HG03575 (cell line): Measurements from ENCODE around the gene ZNF611.
"Not testable (repeated sequence)": the region's sequence is repeated elsewhere in the genome, so short reads cannot be mapped to it uniquely, and the experiment has no call there.

Experiments used
- ATAC-seq: cut with Tn5 transposase; IDR thresholded peaks from one replicate; pipeline ENCODE4 v1.9.1; 2021; ENCODE audit not compliant: unreplicated experiment, insufficient number of reproducible peaks, low FRiP score; ENCODE audit errors: extremely low read depth

ZNF611 gene

DNA sequence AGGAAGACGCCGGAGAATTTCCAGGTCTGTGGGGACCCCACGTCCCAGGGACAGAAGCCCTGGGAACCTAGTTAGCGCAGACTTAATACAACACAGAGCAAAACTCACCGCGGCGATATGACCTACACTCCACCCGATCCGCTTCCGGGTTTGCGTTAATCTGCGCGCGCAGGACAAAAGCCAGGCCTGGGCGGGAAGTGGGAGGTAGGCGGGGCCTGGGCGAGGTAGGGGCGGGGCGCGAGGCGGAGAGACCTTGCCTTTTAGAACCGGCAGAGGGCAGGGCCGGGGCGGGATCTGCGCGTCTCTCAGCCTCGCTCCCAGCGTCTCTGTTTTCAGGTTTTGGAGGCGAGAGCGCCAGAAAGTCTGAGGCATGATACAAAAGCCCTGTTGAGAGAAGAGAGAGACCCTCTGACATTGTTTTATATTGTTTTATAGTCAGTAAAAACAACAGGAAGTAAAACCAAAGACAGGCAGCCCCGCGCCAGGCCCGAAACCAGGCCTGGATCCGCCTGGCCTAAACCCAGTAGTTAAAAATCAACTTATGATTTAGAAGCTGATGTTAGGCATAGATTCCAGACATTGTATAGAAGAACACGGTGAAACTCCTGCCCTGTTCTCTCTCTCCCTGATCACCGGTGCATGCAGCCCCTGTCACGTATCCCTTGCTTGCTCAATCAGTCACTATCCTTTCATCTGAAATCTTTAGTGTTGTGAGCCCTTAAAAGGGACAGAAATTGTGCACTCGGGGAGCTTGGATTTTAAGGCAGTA lies at the start of gene ZNF611:
Gene ZNF611, minus strand, starts transcription at position 152 of the 769 bp plus-strand sequence. CDS start 19,150 bp downstream, outside the sequence.
- no peak for ATAC-seq

DNA sequence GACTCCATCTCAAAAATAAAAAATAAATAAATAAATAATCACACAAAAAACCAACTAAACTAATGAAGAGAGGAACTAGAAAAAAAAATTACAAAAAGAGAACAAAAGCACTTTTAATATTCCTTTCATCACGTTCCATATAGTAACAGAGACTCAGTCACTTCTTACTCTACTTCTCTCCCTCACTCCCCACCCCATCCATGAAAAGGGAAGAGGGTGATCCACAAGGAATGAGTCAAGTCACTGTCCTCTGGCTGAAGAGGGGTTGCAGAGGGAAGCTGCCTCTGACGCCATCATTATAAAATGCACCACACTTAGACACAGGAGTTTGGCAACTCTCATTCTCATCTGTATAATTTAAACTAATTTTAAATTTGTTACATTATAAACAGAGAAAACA lies 48.0 kb upstream of the ZNF611 start:
- not testable (repeated sequence) for ATAC-seq

DNA sequence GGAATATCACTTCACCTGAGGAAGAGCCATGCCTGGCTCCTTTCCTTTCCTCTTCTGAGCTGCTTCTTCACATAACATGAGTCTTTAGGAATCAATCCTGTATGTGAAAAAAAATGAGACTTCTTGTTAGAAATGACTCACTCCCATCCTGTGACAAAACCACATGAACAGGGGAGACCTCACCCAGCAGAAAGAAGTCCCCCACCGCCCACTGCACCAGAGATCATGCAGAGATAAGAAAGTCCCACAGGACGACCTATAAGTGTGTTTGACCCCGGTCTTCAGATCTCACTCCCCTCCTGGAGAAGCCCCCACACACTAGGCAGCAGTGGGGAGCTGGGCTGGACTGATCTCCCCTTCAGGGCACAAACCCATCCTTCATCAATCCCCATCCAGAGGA lies 44.0 kb upstream of the ZNF611 start:
- ATAC-seq, result no peak

DNA sequence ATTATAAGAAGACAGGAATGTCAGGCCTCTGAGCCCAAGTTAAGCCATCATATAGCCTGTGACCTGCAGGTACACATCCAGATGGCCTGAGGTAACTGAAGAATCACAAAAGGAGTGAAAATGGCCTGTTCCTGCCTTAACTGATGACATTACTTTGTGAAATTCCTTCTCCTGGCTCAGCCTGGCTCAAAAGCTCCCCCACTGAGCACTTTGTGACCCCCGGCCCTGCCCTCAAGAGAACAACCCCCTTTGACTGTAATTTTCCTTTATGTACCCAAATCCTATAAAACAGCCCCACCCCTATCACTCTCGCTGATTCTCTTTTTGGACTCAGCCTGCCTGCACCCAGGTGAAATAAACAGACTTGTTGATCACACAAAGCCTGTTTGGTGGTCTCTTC lies 21.6 kb upstream of the ZNF611 start:
- not testable (repeated sequence) for ATAC-seq

DNA sequence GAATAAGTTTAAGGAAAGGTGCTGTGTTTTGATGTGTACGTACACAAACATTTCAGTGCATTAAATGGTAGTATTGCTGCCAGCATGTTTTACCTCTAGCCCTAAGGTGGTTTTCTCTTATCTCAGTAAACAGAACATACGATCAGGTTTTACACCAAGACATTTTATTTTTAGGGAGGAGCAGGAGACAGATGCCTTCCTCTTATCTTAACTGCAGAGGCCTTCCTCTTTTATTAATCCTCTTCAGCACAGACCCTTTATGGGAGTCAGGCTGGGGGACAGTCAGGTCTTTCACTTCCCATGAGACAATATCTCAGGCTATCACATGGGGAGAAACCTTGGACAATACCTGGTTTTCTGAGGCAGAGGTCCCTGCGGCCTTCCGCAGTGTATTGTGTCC lies 14.9 kb upstream of the ZNF611 start:
- ATAC-seq, result no peak

DNA sequence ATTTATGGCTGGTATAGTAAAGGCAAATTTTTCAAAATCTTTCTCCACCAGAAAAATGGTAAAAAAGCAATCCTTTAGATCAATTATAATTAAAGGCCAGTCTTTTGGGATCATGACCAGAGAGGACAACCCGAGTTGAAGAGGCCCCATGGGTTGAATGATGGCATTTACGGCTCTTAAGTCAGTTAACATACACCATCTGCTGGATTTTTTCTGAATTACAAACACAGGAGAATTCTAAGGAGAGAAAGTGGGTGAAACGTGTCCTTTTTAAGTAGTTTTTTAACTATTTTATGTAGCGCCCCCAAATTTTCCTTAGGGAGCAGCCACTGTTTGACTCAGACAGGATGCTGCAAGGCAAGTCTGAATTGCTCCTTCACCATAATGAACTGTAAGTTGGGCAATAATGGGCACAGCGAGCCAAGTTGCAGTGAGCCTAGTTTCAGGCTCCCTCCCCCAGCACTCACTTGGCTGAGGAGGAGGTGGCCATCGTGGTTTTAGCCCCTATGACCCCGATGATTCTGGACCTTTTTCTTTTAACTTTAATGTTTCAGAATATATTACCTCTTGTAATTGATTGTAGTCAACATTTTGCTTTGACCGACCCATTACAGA lies 13.6 kb upstream of the ZNF611 start:
- no peak for ATAC-seq

DNA sequence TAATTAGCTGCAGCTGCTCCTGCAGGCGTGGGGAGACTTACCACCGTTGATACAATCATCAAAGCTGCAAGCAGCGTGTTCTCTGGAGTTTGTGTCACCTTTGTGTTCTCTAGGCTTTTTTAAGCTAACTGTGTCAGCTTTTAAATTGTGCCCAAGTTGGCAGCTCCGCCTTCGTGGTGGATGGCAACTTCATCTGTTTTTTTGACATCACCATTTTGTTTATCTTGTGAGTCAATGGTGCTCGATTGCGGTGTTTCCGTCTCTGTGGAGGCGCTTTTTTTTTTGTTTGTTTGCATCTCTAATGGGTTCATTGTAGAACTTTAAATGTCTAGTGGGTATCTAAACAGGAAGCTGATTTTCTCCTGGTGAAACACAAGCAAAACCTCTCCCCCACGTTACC lies 11.1 kb upstream of the ZNF611 start:
- ATAC-seq, result not testable (repeated sequence)

DNA sequence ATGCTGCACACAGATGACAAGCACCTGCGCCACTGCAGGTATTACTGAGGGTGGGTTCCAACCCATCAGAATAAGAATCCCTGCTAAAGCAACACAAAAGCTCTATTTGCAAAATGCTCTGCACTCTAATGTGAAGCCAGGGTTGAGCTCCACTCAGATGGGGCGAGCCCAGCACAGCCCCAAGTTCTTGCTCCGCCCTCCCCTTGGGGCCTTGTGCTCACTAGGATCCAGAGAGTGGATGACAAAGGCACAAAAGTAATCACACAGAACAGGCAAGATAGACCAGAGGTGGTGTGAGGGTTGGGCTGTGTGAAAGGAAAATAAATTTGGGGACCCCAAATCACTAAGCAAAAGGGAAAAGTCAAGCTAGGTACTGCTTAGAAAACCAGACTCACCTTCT lies 8.2 kb upstream of the ZNF611 start:
- no peak for ATAC-seq

DNA sequence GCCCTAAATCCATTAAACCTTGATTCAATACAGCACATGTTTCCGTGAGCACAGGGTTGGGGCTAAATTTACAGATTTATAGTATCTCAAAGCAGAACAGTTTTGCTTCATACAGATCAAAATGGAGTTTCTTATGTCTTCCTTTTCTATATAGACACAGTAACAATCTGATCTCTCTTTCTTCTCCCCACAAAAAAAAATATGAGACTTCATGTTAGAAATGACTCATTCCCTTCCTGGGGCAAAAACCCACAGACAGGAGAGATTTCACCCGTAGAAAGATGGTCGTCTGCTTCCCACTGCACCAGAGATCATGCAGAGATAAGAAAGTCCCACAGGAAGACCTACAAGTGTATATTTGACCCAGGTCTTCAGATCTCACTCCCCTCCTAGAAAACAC lies 7.7 kb upstream of the ZNF611 start:
- ATAC-seq, result no peak

DNA sequence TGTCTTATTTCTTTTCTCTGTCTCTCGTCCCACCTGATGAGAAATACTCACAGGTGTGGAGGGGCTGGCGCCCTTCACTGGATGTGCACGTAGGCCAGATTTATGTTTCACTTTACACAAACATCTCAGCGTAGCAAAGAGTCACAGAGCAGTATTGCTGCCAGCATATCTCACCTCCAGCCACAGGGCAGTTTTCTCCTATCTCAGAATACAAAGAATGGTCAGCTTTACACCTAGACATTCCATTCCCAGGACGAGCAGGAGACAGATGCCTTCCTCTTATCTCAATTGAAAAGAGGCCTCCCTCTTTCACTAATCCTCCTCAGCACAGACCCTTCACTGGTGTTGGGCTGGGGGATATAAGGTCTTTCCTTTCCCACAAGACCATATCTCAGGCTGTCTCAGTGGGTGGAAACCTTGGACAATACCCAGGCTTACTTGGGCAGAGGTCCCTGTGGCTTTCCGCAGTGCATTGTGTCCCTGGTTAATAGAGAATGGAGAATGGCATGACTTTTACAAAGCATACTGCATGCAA lies 7.2 kb upstream of the ZNF611 start:
- no peak for ATAC-seq

DNA sequence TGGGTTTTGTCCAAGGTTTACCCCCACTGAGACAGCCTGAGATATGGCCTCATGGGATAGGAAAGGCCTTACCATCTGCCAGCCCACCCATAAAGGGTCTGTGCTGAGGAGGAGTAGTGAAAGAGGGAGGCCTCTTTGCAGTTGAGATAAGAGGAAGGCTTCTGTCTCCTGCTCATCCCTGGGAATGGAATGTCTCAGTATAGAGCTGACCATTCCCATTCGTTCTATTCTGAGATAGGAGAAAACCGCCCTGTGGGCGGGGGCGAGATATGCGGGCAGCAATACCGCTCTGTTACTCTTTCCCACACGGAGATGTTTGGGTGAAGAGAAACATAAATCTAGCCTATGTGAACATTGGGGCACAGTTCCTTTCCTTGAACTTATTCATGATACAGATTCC lies 6.5 kb upstream of the ZNF611 start:
- ATAC-seq, result not testable (repeated sequence)

DNA sequence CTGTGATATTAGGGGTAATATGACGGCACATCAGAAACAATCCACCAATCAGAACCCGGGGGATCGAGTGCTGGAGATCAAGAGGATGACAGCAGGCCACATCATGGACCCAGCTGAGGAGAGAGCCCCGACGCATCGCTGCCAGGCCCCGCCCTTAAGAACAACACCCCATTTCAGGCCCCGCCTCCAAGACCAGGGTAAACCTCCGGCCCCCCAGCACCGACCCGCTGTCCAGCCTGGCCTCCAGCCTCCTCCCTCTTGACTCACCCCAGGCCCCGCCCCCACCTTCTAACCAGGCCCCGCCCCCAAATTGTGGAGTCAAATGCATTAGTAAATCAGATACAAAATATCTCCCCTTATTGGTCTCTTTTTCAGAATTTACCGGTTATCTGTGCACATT lies 4.7 kb upstream of the ZNF611 start:
- ATAC-seq, result no peak

DNA sequence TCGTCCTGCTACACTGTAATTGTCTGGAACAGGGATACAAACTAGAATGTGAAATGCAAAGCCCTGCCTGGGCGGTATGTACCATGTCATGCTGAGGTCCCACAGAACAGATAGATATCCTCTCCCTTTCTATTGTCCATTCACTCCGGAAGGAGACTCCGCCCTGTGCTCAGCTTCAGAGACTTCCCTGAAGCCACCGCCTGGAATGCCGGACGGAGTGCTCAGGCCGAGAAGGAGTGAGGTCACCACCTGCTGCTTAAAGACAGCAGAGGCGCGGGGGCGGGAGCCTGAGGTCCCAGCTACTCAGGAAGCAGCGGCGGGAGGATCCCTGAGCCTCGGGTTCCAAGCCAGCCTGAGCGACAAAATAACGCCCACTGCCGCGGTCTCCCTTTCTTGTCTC lies 890 bp upstream of the ZNF611 start:
- ATAC-seq, result no peak

DNA sequence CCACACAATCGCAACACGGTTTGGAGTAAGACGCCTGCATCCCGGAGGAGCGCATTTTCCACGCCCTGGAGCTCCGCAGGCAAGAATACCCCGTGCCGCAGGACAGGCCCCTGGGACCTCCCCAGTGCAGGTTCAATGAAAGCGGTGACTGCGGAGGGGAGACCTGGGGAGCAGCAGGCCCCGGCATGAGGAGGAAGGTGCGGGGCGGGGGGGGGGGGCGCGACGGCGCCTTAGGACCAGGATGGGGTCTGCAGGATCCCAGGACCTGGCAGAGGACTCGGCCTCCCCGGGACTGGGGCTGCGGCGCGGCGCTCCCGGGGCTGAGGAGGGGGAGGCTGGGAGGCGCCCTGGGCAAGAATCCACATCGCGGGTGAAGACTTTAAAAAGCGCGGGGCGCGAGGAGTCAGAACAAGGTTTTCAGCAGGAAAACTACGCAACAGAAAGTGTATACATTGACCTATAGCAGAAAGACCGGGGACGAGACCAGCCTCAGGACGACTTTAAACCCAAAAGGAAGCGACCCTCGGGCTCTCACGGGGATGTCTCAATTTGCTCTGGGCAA lies 432 bp downstream of the ZNF611 start:
- ATAC-seq, result no peak

DNA sequence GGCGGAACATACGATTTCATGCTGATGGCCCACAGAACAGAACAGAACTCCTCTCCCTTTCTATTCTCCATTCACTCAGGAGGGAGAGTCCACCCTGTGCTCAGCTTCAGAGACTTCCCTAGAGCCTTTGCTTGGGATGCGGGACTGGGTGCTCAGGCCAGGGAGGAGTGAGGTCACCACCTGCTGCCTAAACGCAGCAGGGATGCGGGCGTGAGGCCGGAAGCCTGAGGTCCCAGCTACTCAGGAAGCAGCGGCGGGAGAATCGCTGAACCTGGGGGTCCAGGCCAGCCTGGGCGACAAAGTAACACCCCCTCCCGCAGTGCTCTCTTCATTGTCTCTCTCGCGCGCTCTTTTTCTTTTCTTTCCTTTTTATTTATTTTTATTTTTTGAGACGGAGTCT lies 8.8 kb downstream of the ZNF611 start:
- not testable (repeated sequence) for ATAC-seq

DNA sequence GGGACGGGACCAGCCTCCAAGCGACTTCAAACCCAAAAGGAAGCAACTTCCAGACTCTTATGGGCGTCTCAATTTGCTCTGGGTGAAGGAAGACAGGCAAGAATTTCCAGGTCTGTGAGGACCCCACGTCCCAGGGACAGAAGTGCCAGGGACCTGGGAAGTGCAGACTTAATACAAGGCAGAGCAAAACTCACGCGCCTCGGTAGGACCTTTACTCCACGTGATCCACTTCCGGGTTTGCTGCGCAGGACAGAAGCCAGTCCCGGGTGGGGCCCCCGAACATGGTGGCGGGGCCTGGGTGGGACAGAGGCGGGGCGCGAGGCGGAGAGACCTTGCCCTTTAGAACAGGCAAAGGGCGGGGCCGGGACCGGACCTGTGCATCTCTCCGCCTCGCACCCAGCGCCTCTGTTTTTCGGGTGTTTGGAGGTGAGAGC lies 9.3 kb downstream of the ZNF611 start:
- no peak for ATAC-seq

DNA sequence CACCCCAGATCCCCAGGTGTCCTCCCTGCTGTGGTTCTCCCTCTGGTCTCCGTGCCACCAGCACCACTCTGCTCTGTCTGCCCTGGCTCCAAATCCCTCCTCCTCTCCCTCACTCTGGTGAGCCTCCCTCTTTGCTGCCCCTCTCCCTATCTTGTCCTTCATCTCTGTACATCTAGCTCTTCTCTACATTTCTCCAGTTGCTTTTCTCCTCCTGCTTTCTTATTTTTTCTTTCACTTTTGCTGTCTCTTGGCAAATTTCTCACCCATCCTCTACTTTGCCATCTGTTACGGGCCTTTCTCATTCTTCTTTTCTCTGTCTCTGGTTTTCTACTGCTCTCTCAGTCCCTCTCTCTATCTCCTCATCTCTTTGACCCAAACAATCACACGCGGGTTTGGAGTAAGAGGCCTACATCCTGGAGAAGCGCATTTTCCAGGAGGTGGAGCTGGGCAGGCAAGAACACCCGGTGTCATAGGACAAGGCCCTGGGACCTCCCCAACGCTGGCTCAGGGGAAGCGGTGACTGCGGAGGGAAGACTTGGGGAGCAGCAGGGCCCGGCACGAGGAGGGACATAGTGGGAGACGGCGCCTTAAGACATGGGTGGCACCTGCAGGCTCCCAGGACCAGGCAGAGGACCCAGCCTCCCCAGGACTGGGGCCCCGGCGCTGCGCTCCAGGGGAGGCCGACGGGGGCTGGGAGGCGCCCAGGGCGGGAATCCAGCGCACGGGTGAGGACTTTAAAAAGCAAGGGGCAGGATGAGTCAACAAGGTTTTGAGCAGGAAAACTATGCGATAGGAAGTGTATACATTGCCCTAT lies 9.9 kb downstream of the ZNF611 start:
- no peak for ATAC-seq

DNA sequence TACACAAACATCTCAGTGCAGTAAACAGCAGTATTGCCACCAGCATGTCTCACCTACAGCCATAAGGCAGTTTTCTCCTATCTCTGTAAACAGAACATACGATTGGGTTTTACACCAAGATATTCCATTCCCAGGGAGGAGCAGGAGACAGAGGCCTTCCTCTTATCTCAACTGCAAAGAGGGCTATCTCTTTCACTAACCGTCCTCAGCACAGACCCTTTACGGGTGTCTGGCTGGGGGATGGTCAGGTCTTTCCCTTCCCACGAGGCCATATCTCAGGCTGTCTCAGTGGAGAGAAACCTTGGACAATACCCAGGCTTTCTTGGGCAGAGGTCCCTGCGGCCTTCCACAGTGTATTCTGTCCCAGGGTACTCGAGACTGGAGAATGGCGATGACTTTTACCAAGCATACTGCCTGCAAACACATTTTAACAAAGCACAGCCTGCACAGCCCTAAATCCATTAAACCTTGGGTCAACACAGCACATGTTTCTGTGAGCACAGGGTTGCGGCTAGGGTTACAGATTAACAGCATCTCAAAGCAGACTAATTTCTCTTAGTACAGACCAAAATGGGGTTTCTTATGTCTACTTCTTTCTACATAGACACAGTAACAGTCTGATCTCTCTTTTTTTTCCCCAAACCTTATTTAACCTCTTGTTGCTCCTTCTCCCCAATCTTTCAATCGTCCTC lies 10.8 kb downstream of the ZNF611 start:
- ATAC-seq, result not testable (repeated sequence)
